ENCODE measurements around the gene SCGB1D1.
"Not testable (repeated sequence)": the region's sequence is repeated elsewhere in the genome, so short reads cannot be mapped to it uniquely, and the experiment has no call there.

Gene SCGB1D1

GRCh38 chr11:62195945-62196344, 5.9 kb downstream of the SCGB1D1 start:
- DNase-seq (ENCODE audit: extremely low spot score): no peak
- POLR2A ChIA-PET: no interaction called here
- CTCF ChIA-PET: no interaction called here
- TF ChIP-seq CTCF (IDR thresholded peaks at IDR 0.05; ENCODE audit: control extremely low read depth, extremely low read depth, low read depth, missing control alignments): no peak

GRCh38 chr11:62197400-62197799, 7.4 kb downstream of the SCGB1D1 start:
- DNase-seq (ENCODE audit: extremely low spot score); CTCF ChIA-PET; POLR2A ChIA-PET: not testable (repeated sequence)

GRCh38 chr11:62201376-62201775, 11.4 kb downstream of the SCGB1D1 start:
- POLR2A ChIA-PET: no interaction called here
- CTCF ChIA-PET: interaction anchor here (1.2 kb wide), 1 partner anchor 120 kb away, joined by 3 read pairs; no protein-coding TSS in a partner anchor
- no peak for TF ChIP-seq CTCF (IDR thresholded peaks at IDR 0.05; ENCODE audit: control extremely low read depth, extremely low read depth, low read depth, missing control alignments)
- no peak for DNase-seq (ENCODE audit: extremely low spot score)

GRCh38 chr11:62202910-62203309, 12.9 kb downstream of the SCGB1D1 start:
- DNase-seq (ENCODE audit: extremely low spot score): no peak
- ChIA-PET CTCF (interaction anchor here (1.0 kb wide), 1 partner anchor 10 kb away, joined by 3 read pairs; no protein-coding TSS in a partner anchor), POLR2A (no interaction called here)
- TF ChIP-seq CTCF (IDR thresholded peaks at IDR 0.05; ENCODE audit: control extremely low read depth, extremely low read depth, low read depth, missing control alignments): no peak

- TF ChIP-seq CTCF (IDR thresholded peaks at IDR 0.05; ENCODE audit: control extremely low read depth, extremely low read depth, low read depth, missing control alignments): no peak
- ChIA-PET CTCF (interaction anchor here (1.0 to 1.2 kb wide), 3 partner anchors 20 to 106 kb away, joined by 3 to 4 read pairs (median 3); no protein-coding TSS in a partner anchor), POLR2A (no interaction called here)
- no peak for DNase-seq (ENCODE audit: extremely low spot score)
Observed at GRCh38 chr11:62204430-62204829, 14.4 kb downstream of the SCGB1D1 start.

GRCh38 chr11:62205441-62205840, 15.4 kb downstream of the SCGB1D1 start:
- no peak for DNase-seq (ENCODE audit: extremely low spot score)
- ChIA-PET POLR2A (no interaction called here), CTCF (interaction anchor here (1.2 kb wide), 1 partner anchor 21 kb away, joined by 4 read pairs; no protein-coding TSS in a partner anchor)
- no peak for TF ChIP-seq CTCF (IDR thresholded peaks at IDR 0.05; ENCODE audit: control extremely low read depth, extremely low read depth, low read depth, missing control alignments)

- CTCF ChIA-PET; POLR2A ChIA-PET; DNase-seq (ENCODE audit: extremely low spot score): not testable (repeated sequence)
Observed at GRCh38 chr11:62206276-62207066, 16.5 kb downstream of the SCGB1D1 start.

All from GM10248 (cell line).